ENCODE measurements around the gene MSANTD2. TPM values are rescaled to one million over a fixed set of nuclear protein-coding genes. Genes with fewer than 3 reads are reported as not detected.

MSANTD2 gene
- total and polyA plus RNA-seq, 2 experiments from 2014 or later: 18.7 to 34.4 TPM

GRCh38 chr11:124732230-124732629 is 68.0 kb downstream of the MSANTD2 start:
- no peaks in the 10 kb centered on the region for H3K36me3 ChIP-seq (ENCODE audit: insufficient read depth)
- no peaks in the 10 kb centered on the region for H3K9me2 ChIP-seq (ENCODE audit: insufficient read depth)
- H2AFZ ChIP-seq: no peak overlapping the region
- peaks cover 5% of the 10 kb centered on the region for H3K4me1 ChIP-seq (ENCODE audit: insufficient read depth)
- ATAC-seq: no peak
- no peaks in the 10 kb centered on the region for H3K9me3 Mint-ChIP-seq
- H3K4me3 Mint-ChIP-seq: no peak overlapping the region
- DNase-seq (ENCODE audit: low spot score): no peak
- H3K27ac Mint-ChIP-seq: no peak overlapping the region
- H3K4me2 ChIP-seq: no peak overlapping the region
- TF ChIP-seq ZNF114 (CRISPR knock-in tag; IDR thresholded peaks at IDR 0.05) (no peak), EZH2 (IDR thresholded peaks at IDR 0.05; ENCODE audit: low read depth, unreplicated experiment) (no peak), CREB1 (CRISPR knock-in tag; IDR thresholded peaks at IDR 0.05; ENCODE audit: low read depth) (no peak), STAT1 (IDR thresholded peaks at IDR 0.05; ENCODE audit: unreplicated experiment) (no peak), ZNF331 (CRISPR knock-in tag; IDR thresholded peaks at IDR 0.05; ENCODE audit: low read depth) (no peak), JUNB (IDR thresholded peaks at IDR 0.05; ENCODE audit: unreplicated experiment) (no peak), EZH2phosphoT487 (IDR thresholded peaks at IDR 0.05; ENCODE audit: unreplicated experiment) (no peak), NANOG (IDR thresholded peaks at IDR 0.05; ENCODE audit: borderline replicate concordance) (no peak), POLR2AphosphoS5 (IDR thresholded peaks at IDR 0.05; ENCODE audit: low read depth) (no peak)
- TF ChIP-seq, protein P1, sequence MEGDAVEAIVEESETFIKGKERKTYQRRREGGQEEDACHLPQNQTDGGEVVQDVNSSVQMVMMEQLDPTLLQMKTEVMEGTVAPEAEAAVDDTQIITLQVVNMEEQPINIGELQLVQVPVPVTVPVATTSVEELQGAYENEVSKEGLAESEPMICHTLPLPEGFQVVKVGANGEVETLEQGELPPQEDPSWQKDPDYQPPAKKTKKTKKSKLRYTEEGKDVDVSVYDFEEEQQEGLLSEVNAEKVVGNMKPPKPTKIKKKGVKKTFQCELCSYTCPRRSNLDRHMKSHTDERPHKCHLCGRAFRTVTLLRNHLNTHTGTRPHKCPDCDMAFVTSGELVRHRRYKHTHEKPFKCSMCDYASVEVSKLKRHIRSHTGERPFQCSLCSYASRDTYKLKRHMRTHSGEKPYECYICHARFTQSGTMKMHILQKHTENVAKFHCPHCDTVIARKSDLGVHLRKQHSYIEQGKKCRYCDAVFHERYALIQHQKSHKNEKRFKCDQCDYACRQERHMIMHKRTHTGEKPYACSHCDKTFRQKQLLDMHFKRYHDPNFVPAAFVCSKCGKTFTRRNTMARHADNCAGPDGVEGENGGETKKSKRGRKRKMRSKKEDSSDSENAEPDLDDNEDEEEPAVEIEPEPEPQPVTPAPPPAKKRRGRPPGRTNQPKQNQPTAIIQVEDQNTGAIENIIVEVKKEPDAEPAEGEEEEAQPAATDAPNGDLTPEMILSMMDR (conservative IDR thresholded peaks at IDR 0.05; ENCODE audit: low read depth in 2 of 2): no peak
- TF ChIP-seq, protein P2, sequence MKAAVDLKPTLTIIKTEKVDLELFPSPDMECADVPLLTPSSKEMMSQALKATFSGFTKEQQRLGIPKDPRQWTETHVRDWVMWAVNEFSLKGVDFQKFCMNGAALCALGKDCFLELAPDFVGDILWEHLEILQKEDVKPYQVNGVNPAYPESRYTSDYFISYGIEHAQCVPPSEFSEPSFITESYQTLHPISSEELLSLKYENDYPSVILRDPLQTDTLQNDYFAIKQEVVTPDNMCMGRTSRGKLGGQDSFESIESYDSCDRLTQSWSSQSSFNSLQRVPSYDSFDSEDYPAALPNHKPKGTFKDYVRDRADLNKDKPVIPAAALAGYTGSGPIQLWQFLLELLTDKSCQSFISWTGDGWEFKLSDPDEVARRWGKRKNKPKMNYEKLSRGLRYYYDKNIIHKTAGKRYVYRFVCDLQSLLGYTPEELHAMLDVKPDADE (IDR thresholded peaks at IDR 0.05): no peak
- TF ChIP-seq, protein P3, sequence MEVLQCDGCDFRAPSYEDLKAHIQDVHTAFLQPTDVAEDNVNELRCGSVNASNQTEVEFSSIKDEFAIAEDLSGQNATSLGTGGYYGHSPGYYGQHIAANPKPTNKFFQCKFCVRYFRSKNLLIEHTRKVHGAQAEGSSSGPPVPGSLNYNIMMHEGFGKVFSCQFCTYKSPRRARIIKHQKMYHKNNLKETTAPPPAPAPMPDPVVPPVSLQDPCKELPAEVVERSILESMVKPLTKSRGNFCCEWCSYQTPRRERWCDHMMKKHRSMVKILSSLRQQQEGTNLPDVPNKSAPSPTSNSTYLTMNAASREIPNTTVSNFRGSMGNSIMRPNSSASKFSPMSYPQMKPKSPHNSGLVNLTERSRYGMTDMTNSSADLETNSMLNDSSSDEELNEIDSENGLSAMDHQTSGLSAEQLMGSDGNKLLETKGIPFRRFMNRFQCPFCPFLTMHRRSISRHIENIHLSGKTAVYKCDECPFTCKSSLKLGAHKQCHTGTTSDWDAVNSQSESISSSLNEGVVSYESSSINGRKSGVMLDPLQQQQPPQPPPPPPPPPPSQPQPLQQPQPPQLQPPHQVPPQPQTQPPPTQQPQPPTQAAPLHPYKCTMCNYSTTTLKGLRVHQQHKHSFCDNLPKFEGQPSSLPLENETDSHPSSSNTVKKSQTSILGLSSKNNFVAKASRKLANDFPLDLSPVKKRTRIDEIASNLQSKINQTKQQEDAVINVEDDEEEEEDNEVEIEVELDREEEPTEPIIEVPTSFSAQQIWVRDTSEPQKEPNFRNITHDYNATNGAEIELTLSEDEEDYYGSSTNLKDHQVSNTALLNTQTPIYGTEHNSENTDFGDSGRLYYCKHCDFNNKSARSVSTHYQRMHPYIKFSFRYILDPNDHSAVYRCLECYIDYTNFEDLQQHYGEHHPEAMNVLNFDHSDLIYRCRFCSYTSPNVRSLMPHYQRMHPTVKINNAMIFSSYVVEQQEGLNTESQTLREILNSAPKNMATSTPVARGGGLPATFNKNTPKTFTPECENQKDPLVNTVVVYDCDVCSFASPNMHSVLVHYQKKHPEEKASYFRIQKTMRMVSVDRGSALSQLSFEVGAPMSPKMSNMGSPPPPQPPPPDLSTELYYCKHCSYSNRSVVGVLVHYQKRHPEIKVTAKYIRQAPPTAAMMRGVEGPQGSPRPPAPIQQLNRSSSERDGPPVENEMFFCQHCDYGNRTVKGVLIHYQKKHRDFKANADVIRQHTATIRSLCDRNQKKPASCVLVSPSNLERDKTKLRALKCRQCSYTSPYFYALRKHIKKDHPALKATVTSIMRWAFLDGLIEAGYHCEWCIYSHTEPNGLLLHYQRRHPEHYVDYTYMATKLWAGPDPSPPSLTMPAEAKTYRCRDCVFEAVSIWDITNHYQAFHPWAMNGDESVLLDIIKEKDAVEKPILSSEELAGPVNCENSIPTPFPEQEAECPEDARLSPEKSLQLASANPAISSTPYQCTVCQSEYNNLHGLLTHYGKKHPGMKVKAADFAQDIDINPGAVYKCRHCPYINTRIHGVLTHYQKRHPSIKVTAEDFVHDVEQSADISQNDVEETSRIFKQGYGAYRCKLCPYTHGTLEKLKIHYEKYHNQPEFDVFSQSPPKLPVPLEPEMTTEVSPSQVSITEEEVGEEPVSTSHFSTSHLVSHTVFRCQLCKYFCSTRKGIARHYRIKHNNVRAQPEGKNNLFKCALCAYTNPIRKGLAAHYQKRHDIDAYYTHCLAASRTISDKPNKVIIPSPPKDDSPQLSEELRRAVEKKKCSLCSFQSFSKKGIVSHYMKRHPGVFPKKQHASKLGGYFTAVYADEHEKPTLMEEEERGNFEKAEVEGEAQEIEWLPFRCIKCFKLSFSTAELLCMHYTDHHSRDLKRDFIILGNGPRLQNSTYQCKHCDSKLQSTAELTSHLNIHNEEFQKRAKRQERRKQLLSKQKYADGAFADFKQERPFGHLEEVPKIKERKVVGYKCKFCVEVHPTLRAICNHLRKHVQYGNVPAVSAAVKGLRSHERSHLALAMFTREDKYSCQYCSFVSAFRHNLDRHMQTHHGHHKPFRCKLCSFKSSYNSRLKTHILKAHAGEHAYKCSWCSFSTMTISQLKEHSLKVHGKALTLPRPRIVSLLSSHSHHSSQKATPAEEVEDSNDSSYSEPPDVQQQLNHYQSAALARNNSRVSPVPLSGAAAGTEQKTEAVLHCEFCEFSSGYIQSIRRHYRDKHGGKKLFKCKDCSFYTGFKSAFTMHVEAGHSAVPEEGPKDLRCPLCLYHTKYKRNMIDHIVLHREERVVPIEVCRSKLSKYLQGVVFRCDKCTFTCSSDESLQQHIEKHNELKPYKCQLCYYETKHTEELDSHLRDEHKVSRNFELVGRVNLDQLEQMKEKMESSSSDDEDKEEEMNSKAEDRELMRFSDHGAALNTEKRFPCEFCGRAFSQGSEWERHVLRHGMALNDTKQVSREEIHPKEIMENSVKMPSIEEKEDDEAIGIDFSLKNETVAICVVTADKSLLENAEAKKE (CRISPR knock-in tag; IDR thresholded peaks at IDR 0.05): no peak
- TF ChIP-seq, protein P4, sequence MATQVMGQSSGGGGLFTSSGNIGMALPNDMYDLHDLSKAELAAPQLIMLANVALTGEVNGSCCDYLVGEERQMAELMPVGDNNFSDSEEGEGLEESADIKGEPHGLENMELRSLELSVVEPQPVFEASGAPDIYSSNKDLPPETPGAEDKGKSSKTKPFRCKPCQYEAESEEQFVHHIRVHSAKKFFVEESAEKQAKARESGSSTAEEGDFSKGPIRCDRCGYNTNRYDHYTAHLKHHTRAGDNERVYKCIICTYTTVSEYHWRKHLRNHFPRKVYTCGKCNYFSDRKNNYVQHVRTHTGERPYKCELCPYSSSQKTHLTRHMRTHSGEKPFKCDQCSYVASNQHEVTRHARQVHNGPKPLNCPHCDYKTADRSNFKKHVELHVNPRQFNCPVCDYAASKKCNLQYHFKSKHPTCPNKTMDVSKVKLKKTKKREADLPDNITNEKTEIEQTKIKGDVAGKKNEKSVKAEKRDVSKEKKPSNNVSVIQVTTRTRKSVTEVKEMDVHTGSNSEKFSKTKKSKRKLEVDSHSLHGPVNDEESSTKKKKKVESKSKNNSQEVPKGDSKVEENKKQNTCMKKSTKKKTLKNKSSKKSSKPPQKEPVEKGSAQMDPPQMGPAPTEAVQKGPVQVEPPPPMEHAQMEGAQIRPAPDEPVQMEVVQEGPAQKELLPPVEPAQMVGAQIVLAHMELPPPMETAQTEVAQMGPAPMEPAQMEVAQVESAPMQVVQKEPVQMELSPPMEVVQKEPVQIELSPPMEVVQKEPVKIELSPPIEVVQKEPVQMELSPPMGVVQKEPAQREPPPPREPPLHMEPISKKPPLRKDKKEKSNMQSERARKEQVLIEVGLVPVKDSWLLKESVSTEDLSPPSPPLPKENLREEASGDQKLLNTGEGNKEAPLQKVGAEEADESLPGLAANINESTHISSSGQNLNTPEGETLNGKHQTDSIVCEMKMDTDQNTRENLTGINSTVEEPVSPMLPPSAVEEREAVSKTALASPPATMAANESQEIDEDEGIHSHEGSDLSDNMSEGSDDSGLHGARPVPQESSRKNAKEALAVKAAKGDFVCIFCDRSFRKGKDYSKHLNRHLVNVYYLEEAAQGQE (IDR thresholded peaks at IDR 0.05; ENCODE audit: unreplicated experiment): no peak
- H3K4me3 ChIP-seq: no peak overlapping the region
- H4K20me1 ChIP-seq (replicated peaks; ENCODE audit: insufficient read depth): no peaks in the 10 kb centered on the region
- H3K79me2 ChIP-seq (replicated peaks; ENCODE audit: insufficient read depth): no peaks in the 10 kb centered on the region
- H3K27me3 ChIP-seq (ENCODE audit: insufficient read depth): peaks cover 40% of the 10 kb centered on the region
- H3K4me1 Mint-ChIP-seq: peaks cover 11% of the 10 kb centered on the region
- no peaks in the 10 kb centered on the region for H3K36me3 Mint-ChIP-seq (ENCODE audit: low read depth)
- H3F3A ChIP-seq (replicated peaks; ENCODE audit: low read depth): no peaks in the 10 kb centered on the region
- no peak overlapping the region for H3K27ac ChIP-seq (ENCODE audit: low read depth)
- peaks cover 15% of the 10 kb centered on the region for H3K27me3 Mint-ChIP-seq (ENCODE audit: insufficient read depth, low read depth, poor library complexity)
